Uterus (tissue), 2 donors: ENCODE measurements around the gene SMAD3.

Experiments used
- CTCF ChIP-seq, 4 experiments: fragments of 200-600 bp in 2 of 4; fragments of 450-650 bp in 2 of 4; sonication (generic) in 2 of 4; IDR thresholded peaks; one replicate each; pipeline ENCODE4 v1.5.1; 2016 to 2019; ENCODE audit warnings: antibody characterized with exemption in 4 of 4, mild to moderate bottlenecking in 2 of 4, moderate library complexity in 1 of 4
- POLR2A ChIP-seq, 2 donors: fragments of 450-650 bp; IDR thresholded peaks; one replicate each; pipeline ENCODE4 v1.6.1; 2016; ENCODE audit warnings: antibody characterized with exemption in 2 of 2, mild to moderate bottlenecking in 1 of 2, moderate library complexity in 1 of 2

- TF ChIP-seq CTCF (IDR thresholded peaks at IDR 0.05) (no peak), POLR2A (IDR thresholded peaks at IDR 0.05) (no peak)
Measured at GRCh38 chr15:67030036-67030762, 35.2 kb upstream of the SMAD3 start.
